ENCODE measurements around the gene CACNA1C.
A peak's percentile ranks its signal among the peaks of the same experiment; 100 is the strongest.

The CACNA1C gene

DNA sequence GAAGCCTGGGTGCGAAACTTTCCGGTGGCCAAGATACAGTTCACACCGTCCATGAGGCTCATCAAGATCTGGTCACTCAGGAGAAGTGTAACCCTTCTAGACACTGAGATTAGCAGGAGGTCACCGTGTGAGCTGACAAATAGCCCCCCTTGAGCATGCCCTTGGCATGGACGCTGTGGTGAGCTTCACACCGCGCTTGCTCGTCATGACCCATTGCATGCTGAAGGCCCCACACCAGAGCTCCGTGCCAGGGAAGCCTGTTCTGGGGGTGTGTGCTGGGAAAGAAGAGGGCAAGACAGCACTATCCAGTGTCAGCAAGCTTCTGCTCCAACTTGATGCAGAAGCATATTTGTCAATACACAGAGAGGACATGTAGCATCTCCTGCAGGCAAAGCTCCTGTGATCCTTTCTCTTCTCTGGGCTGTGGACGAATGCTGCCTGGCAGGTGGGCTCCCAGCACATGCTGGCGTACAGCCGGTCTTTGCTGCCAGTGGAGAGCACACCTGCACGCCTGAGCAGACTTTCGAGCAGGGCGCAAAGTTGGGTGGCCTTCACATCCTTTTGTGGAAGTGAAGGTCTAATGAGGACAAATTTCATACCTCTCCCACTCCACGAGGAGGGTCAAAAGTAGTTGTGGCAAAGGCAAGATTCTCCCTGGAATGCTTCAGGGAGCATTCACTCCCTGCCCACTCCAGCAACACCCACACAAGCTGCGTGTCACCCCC is 615.1 kb downstream of the CACNA1C start:
- CTCF ChIA-PET: interaction anchor here (1.2 kb wide), 1 partner anchor 14 kb away, joined by 3 read pairs; no protein-coding TSS in a partner anchor
- no peak overlapping the region for H3K27ac Mint-ChIP-seq
- no peak overlapping the region for H3K4me3 Mint-ChIP-seq
- no peaks in the 10 kb centered on the region for H3K9me3 Mint-ChIP-seq
- H3K4me1 Mint-ChIP-seq: no peaks in the 10 kb centered on the region
- DNase-seq: no peak
- no peaks in the 10 kb centered on the region for H3K27me3 Mint-ChIP-seq
- no peaks in the 10 kb centered on the region for H3K36me3 Mint-ChIP-seq

DNA sequence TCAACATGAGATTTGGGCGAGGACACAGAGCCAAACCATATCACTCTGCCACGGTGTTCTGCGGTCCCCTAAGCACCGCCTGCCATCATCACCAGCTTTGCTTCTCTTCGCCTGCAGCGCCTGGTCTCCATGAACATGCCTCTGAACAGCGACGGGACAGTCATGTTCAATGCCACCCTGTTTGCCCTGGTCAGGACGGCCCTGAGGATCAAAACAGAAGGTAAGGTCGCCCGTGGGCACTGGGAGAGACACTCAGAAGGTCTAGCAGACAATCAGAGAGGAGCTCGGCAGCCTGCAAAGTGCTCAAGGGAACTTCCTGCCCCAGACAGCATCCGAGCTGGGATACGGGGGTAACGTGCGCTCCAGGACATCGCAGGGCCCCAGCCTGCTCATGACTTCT is 616.0 kb downstream of the CACNA1C start:
- Mint-ChIP-seq H3K27me3 (no peaks in the 10 kb centered on the region), H3K27ac (no peak overlapping the region), H3K36me3 (no peaks in the 10 kb centered on the region), H3K4me3 (no peak overlapping the region), H3K4me1 (no peaks in the 10 kb centered on the region), H3K9me3 (no peaks in the 10 kb centered on the region)
- CTCF ChIA-PET: interaction anchor here (0.7 kb wide), 1 partner anchor 115 kb away, joined by 3 read pairs; no protein-coding TSS in a partner anchor
- no peak for DNase-seq

DNA sequence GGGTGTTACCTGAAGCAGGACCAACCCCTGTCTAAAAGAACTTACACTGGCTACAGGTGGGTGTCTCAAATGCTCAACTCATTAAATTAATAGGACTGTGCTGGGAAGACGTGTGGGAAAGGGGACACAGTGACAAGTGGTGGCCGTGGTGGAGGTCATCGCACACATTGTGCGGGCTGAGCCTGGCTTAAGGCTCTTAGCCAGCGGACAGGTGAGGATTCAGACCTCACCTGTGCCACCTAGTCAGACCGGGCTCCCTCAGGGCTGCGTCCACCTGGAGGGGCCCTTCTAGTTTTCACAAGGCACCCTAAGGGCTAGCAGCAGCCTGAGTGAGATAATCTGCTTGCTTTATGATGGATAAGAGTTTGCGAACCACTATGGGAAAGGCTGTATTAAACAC is 616.8 kb downstream of the CACNA1C start:
- DNase-seq: no peak
- no peak overlapping the region for H3K4me3 Mint-ChIP-seq
- H3K4me1 Mint-ChIP-seq: no peaks in the 10 kb centered on the region
- H3K9me3 Mint-ChIP-seq: no peaks in the 10 kb centered on the region
- CTCF ChIA-PET: interaction anchor here (0.7 kb wide), 1 partner anchor 114 kb away, joined by 3 read pairs; no protein-coding TSS in a partner anchor
- no peaks in the 10 kb centered on the region for H3K36me3 Mint-ChIP-seq
- no peak overlapping the region for H3K27ac Mint-ChIP-seq
- H3K27me3 Mint-ChIP-seq: no peaks in the 10 kb centered on the region

DNA sequence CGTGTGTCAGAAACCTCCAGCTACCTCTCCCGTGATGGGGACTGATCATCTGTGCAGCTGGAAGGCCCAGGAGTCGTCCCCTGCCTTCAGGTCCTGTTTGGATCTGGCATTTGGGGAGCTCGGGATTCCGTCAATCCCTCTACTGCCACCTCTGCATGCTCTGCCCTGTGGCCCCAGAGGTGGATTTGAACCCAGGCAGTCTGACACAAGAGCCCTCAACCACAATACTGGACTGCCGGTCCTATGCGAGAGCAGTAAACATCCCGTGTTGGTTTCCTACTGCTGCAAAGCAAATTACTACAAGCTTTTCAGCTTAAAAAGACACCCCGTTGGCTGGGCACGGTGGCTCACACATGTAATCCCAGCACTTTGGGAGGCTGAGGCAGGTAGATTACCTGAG is 620.1 kb downstream of the CACNA1C start:
- CTCF ChIA-PET: interaction anchor here (1.1 kb wide), 1 partner anchor 18 kb away, joined by 3 read pairs; no protein-coding TSS in a partner anchor
- H3K36me3 Mint-ChIP-seq: no peaks in the 10 kb centered on the region
- H3K27ac Mint-ChIP-seq: no peak overlapping the region
- H3K4me1 Mint-ChIP-seq: no peaks in the 10 kb centered on the region
- H3K4me3 Mint-ChIP-seq: no peak overlapping the region
- H3K9me3 Mint-ChIP-seq: no peaks in the 10 kb centered on the region
- no peaks in the 10 kb centered on the region for H3K27me3 Mint-ChIP-seq
- DNase-seq: no peak

DNA sequence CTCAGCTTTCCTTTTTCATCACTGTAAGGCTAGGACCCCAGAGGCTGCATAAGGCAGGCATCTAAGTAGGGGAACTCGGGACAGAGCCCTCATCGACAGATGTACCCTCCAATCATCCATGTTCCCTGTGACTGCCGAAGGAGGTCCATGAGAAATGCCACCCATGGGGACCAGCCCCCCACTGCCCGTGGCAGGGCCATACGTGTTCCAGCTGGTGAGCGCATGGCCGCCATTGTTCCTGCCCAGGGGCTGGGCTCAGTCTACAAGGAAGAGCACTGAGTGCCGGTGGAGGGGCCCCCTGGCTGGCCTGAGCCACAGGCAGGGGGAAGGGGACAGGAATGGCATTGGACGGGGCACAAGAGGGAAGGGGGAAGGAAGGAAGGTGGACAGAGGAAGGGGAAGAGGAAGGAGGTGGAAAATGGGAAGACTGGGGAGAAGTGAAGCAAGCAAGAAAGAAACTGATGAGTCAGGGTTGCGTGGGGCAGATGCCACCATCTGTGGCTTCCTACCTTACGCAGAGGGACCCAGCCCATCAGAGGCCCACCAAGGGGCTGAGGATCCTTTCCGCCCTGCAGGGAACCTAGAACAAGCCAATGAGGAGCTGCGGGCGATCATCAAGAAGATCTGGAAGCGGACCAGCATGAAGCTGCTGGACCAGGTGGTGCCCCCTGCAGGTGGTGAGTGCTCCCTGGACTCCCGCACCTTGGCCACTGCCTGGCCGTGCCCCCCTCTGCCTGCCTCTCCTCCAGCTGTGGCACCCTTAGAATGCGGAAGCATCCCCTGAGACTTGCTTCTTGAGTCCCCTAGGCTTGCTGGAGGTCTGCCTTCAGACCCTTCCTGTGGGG is 621.4 kb downstream of the CACNA1C start:
- H3K36me3 Mint-ChIP-seq: no peaks in the 10 kb centered on the region
- H3K27ac Mint-ChIP-seq: no peak overlapping the region
- H3K9me3 Mint-ChIP-seq: no peaks in the 10 kb centered on the region
- CTCF ChIA-PET: interaction anchor here (1.1 kb wide), 1 partner anchor 17 kb away, joined by 3 read pairs; no protein-coding TSS in a partner anchor
- no peaks in the 10 kb centered on the region for H3K27me3 Mint-ChIP-seq
- DNase-seq: no peak
- no peaks in the 10 kb centered on the region for H3K4me1 Mint-ChIP-seq
- H3K4me3 Mint-ChIP-seq: no peak overlapping the region

DNA sequence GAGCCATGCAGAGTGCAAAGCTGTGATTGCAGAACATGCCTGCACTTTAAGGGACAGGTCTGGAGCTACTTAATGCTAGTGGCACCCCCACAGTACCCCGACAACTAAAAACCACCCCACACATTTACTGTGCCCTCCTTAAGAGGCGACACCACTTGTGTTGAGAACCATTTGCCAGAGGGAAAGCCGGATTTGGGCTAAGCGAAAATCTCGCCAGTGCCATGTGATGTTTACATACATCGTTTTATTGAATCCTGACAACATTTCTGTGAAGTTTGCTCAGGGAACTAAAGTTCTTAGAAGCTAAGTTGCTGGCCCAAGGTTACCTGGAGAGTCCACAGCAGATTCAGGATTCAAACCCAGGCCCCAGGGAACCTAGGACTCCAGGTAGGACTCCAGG is 623.0 kb downstream of the CACNA1C start:
- no peaks in the 10 kb centered on the region for H3K9me3 Mint-ChIP-seq
- H3K27ac Mint-ChIP-seq: no peak overlapping the region
- H3K36me3 Mint-ChIP-seq: no peaks in the 10 kb centered on the region
- CTCF ChIA-PET: no interaction called here
- H3K4me1 Mint-ChIP-seq: no peaks in the 10 kb centered on the region
- no peaks in the 10 kb centered on the region for H3K27me3 Mint-ChIP-seq
- no peak overlapping the region for H3K4me3 Mint-ChIP-seq
- DNase-seq: no peak

GRCh38 chr12:2677142-2677880 is 624.5 kb downstream of the CACNA1C start:
- H3K27me3 Mint-ChIP-seq: no peaks in the 10 kb centered on the region
- CTCF ChIA-PET: no interaction called here

DNA sequence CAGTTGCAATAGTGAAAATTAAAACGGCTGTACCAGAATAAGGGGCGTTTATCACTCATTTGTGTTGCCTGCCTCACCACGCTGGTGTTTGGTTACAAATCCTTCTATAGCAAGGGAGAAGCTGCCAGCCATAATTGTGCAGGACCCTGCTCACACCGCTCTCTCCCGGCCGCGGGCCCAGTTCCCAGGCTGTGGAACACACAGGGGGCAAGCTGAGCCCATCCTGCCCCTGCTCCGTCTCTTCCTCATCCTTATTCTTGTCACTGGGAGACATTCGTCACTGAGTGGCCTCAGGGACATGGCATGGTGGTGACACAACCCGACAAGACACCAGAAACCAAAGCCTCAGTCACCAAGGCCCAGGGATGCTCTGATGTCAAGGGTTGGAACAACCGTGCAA is 625.6 kb downstream of the CACNA1C start:
- Mint-ChIP-seq H3K4me1 (peaks cover 8% of the 10 kb centered on the region), H3K4me3 (no peak overlapping the region), H3K27me3 (peaks cover 6% of the 10 kb centered on the region), H3K9me3 (peaks cover 2% of the 10 kb centered on the region), H3K27ac (no peak overlapping the region), H3K36me3 (peaks cover 2% of the 10 kb centered on the region)
- no peak for DNase-seq
- CTCF ChIA-PET: no interaction called here

More at GRCh38 chr12:2677142-2677880, 624.5 kb downstream of the CACNA1C start:
- no peaks in the 10 kb centered on the region for H3K4me1 Mint-ChIP-seq
- no peaks in the 10 kb centered on the region for H3K36me3 Mint-ChIP-seq
- no peaks in the 10 kb centered on the region for H3K9me3 Mint-ChIP-seq
- DNase-seq: no peak
- H3K27ac Mint-ChIP-seq: no peak overlapping the region
- H3K4me3 Mint-ChIP-seq: no peak overlapping the region

DNA sequence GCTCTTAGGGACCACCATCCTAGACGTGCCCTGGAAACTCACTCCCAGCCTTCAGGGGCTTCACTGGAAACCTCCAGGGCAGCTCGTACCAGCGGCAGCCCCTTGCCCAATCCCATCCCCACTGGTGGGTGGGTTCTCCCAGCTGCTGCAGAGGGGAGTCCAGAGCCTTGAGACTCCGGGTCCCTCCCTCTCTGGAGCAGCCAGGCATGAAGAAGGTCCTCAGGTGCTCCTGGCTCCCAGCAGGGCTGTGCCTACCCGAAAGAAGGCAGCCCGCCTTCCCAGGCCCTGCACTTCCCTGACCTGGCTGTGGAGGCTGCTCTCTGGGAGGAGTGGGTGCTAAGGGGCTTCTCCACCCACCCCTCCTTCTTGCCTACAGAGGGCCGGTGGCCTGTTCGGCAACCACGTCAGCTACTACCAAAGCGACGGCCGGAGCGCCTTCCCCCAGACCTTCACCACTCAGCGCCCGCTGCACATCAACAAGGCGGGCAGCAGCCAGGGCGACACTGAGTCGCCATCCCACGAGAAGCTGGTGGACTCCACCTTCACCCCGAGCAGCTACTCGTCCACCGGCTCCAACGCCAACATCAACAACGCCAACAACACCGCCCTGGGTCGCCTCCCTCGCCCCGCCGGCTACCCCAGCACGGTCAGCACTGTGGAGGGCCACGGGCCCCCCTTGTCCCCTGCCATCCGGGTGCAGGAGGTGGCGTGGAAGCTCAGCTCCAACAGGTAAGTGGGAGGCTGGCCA is 626.5 kb downstream of the CACNA1C start:
- Mint-ChIP-seq H3K36me3 (peaks cover 2% of the 10 kb centered on the region), H3K4me1 (peaks cover 14% of the 10 kb centered on the region), H3K27ac (no peak overlapping the region), H3K9me3 (peaks cover 2% of the 10 kb centered on the region), H3K27me3 (peaks cover 6% of the 10 kb centered on the region), H3K4me3 (no peak overlapping the region)
- CTCF ChIA-PET: no interaction called here
- DNase-seq: no peak

DNA sequence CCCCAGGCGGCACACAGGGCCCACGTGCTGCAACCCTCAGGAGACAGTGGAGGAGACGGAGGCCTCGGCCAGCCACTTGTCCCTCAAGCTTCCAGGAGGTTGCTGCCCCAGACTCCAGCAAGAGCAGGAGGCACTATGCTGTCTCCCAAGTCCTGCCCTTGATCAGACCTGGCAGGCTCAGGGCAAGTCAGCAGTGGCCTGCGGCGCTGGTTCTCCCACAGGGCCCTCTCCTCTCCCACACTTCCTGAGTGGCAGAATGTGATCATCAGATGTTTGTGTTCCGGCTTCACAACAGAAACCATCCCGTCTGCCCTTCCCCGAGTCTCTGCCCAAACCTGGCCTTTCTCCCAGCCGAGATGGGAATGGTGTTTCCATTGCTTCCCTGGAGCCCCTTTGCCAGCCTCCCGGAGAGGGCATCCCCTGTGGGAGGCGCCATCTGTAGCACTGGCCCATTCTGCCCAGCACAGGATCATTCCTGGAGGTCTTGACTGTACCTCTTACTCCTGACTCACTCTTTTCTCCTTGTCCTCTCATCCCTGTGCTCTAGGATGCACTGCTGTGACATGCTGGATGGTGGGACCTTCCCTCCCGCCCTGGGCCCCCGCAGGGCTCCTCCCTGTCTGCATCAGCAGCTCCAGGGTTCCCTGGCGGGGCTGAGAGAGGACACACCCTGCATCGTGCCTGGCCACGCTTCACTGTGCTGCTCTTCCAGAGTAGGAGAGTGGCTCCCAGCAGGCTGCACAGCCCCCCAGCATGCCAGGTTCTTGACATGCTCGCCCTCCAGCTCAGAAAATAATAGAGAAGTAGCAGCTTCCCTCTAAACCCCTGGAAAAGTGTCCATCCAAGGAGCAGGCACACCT is 627.3 kb downstream of the CACNA1C start:
- Mint-ChIP-seq H3K4me1 (peaks cover 14% of the 10 kb centered on the region), H3K27me3 (peaks cover 6% of the 10 kb centered on the region), H3K9me3 (peaks cover 2% of the 10 kb centered on the region), H3K4me3 (no peak overlapping the region), H3K36me3 (peaks cover 2% of the 10 kb centered on the region), H3K27ac (no peak overlapping the region)
- no peak for DNase-seq
- CTCF ChIA-PET: no interaction called here

- DNase-seq: no peak
- peaks cover 2% of the 10 kb centered on the region for H3K9me3 Mint-ChIP-seq
- H3K36me3 Mint-ChIP-seq: peaks cover 2% of the 10 kb centered on the region
- peaks cover 14% of the 10 kb centered on the region for H3K4me1 Mint-ChIP-seq
- peaks cover 6% of the 10 kb centered on the region for H3K27me3 Mint-ChIP-seq
- no peak overlapping the region for H3K27ac Mint-ChIP-seq
- no peak overlapping the region for H3K4me3 Mint-ChIP-seq
- CTCF ChIA-PET: interaction anchor here (1.5 kb wide), 1 partner anchor 104 kb away, joined by 3 read pairs; no protein-coding TSS in a partner anchor
These were observed 627.9 kb downstream of the CACNA1C start for GRCh38 chr12:2680676-2681039.

DNA sequence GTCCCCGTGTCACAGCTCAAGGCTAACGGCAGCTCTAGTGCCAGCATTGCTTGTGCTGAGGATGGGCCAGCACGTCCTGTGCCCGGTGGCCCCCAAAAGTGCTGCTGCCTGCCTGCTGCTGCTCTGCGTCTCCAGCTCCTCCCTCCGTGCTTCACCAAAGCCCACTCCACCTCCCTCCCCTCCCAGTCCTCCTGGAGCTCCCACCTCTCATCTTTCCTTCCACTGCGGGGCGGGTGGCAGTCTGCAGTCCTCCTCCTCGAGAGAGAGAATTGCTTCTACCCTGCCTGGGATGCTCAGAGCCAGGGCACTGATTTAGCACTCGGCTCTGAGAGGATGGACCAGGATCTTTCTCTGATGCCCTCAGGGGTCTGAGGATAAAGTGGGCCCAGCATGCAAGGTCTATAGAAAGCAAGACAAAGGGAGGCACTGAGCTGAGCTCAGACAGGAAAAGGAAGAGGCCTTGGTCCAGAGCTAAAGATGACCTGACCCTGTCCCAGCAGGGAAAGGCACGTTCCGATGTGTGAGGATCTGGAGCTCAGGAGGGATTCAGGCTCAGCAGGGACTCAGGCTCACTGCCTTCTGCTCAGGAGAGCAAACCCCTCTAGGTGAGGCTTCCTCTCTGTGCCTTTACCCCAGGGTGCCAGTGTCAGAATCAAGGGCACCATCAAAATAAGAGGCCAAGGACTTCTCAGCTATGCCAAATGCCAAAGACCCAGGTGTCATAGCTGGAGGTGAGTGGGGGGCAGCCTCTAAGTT is 628.8 kb downstream of the CACNA1C start:
- peak overlapping the region; percentile 17 for H3K27ac Mint-ChIP-seq
- H3K9me3 Mint-ChIP-seq: peaks cover 2% of the 10 kb centered on the region
- H3K4me3 Mint-ChIP-seq: no peak overlapping the region
- CTCF ChIA-PET: interaction anchor here (1.0 to 1.5 kb wide), 3 partner anchors 9 to 103 kb away, joined by 3 read pairs; no protein-coding TSS in a partner anchor
- peaks cover 6% of the 10 kb centered on the region for H3K27me3 Mint-ChIP-seq
- H3K4me1 Mint-ChIP-seq: peaks cover 14% of the 10 kb centered on the region
- H3K36me3 Mint-ChIP-seq: peaks cover 2% of the 10 kb centered on the region
- DNase-seq: no peak
